ENCODE data around the gene GSTCD. TPM values are rescaled to one million over a fixed set of nuclear protein-coding genes. Genes with fewer than 3 reads are reported as not detected.
"Not testable (repeated sequence)": the region's sequence is repeated elsewhere in the genome, so short reads cannot be mapped to it uniquely, and the experiment has no call there.

GSTCD gene
- total RNA-seq, 2 experiments from 2014 or later = 15.3 to 18.8 TPM

- H3K27me3 Mint-ChIP-seq (ENCODE audit: low read depth); CTCF ChIA-PET; DNase-seq; H3K4me1 Mint-ChIP-seq (ENCODE audit: low read depth); ATAC-seq; H3K4me3 Mint-ChIP-seq; H3K27ac Mint-ChIP-seq; H3K9me3 Mint-ChIP-seq (ENCODE audit: insufficient read depth); POLR2A ChIA-PET: not testable (repeated sequence)
- peaks cover 17% of the 10 kb centered on the region for H3K36me3 Mint-ChIP-seq (ENCODE audit: low read depth)
Observed at GRCh38 chr4:105775760-105776415, 67.3 kb downstream of the GSTCD start.

- ChIA-PET POLR2A (no interaction called here), CTCF (no interaction called here)
- ATAC-seq (no peak), DNase-seq (no peak)
- H3K9me3 Mint-ChIP-seq (ENCODE audit: insufficient read depth) = no peaks in the 10 kb centered on the region
- H3K27ac Mint-ChIP-seq = no peak overlapping the region
- H3K27me3 Mint-ChIP-seq (ENCODE audit: low read depth) = no peaks in the 10 kb centered on the region
- H3K4me1 Mint-ChIP-seq (ENCODE audit: low read depth) = no peaks in the 10 kb centered on the region
- no peak overlapping the region for H3K4me3 Mint-ChIP-seq
- H3K36me3 Mint-ChIP-seq (ENCODE audit: low read depth) = no peaks in the 10 kb centered on the region
Observed at GRCh38 chr4:105780176-105780575, 71.6 kb downstream of the GSTCD start.

GRCh38 chr4:105784761-105785160 is 76.2 kb downstream of the GSTCD start:
- no peak for DNase-seq
- Mint-ChIP-seq H3K36me3 (ENCODE audit: low read depth) (no peaks in the 10 kb centered on the region), H3K4me1 (ENCODE audit: low read depth) (no peaks in the 10 kb centered on the region), H3K4me3 (no peak overlapping the region), H3K9me3 (ENCODE audit: insufficient read depth) (no peaks in the 10 kb centered on the region), H3K27ac (no peak overlapping the region), H3K27me3 (ENCODE audit: low read depth) (no peaks in the 10 kb centered on the region)
- ChIA-PET POLR2A (no interaction called here), CTCF (no interaction called here)
- ATAC-seq = no peak

GRCh38 chr4:105785792-105786191 is 77.2 kb downstream of the GSTCD start:
- H3K36me3 Mint-ChIP-seq (ENCODE audit: low read depth) = no peaks in the 10 kb centered on the region
- ChIA-PET POLR2A (no interaction called here), CTCF (no interaction called here)
- H3K27ac Mint-ChIP-seq = no peak overlapping the region
- ATAC-seq = no peak
- no peaks in the 10 kb centered on the region for H3K4me1 Mint-ChIP-seq (ENCODE audit: low read depth)
- H3K4me3 Mint-ChIP-seq = no peak overlapping the region
- no peak for DNase-seq
- no peaks in the 10 kb centered on the region for H3K9me3 Mint-ChIP-seq (ENCODE audit: insufficient read depth)
- H3K27me3 Mint-ChIP-seq (ENCODE audit: low read depth) = no peaks in the 10 kb centered on the region

- DNase-seq = no peak
- H3K9me3 Mint-ChIP-seq (ENCODE audit: insufficient read depth) = no peaks in the 10 kb centered on the region
- no peak overlapping the region for H3K27ac Mint-ChIP-seq
- ATAC-seq = no peak
- no peaks in the 10 kb centered on the region for H3K36me3 Mint-ChIP-seq (ENCODE audit: low read depth)
- H3K4me1 Mint-ChIP-seq (ENCODE audit: low read depth) = no peaks in the 10 kb centered on the region
- H3K27me3 Mint-ChIP-seq (ENCODE audit: low read depth) = no peaks in the 10 kb centered on the region
- ChIA-PET POLR2A (no interaction called here), CTCF (no interaction called here)
- no peak overlapping the region for H3K4me3 Mint-ChIP-seq
Observed at GRCh38 chr4:105786748-105787147, 78.2 kb downstream of the GSTCD start.

GRCh38 chr4:105797225-105797624 is 88.6 kb downstream of the GSTCD start:
- Mint-ChIP-seq H3K36me3 (ENCODE audit: low read depth) (peaks cover 2% of the 10 kb centered on the region), H3K27me3 (ENCODE audit: low read depth) (no peaks in the 10 kb centered on the region), H3K9me3 (ENCODE audit: insufficient read depth) (no peaks in the 10 kb centered on the region), H3K27ac (no peak overlapping the region), H3K4me1 (ENCODE audit: low read depth) (no peaks in the 10 kb centered on the region), H3K4me3 (no peak overlapping the region)
- ChIA-PET POLR2A (no interaction called here), CTCF (no interaction called here)
- no peak for DNase-seq
- no peak for ATAC-seq

GRCh38 chr4:105805501-105806120 is 97.0 kb downstream of the GSTCD start:
- no peaks in the 10 kb centered on the region for H3K9me3 Mint-ChIP-seq (ENCODE audit: insufficient read depth)
- no peak overlapping the region for H3K27ac Mint-ChIP-seq
- H3K27me3 Mint-ChIP-seq (ENCODE audit: low read depth) = no peaks in the 10 kb centered on the region
- peaks cover 6% of the 10 kb centered on the region for H3K4me1 Mint-ChIP-seq (ENCODE audit: low read depth)
- ChIA-PET CTCF (interaction anchor here (1.2 kb wide), 2 partner anchors 10 to 332 kb away, joined by 3 read pairs; partner anchors contain the start of gene PPA2), POLR2A (no interaction called here)
- H3K36me3 Mint-ChIP-seq (ENCODE audit: low read depth) = no peaks in the 10 kb centered on the region
- ATAC-seq (no peak), DNase-seq (no peak)
- H3K4me3 Mint-ChIP-seq = no peak overlapping the region

- DNase-seq = no peak
- CTCF ChIA-PET = no interaction called here
- Mint-ChIP-seq H3K4me3 (no peak overlapping the region), H3K27ac (no peak overlapping the region), H3K4me1 (ENCODE audit: low read depth) (peaks cover 6% of the 10 kb centered on the region), H3K36me3 (ENCODE audit: low read depth) (no peaks in the 10 kb centered on the region), H3K27me3 (ENCODE audit: low read depth) (no peaks in the 10 kb centered on the region), H3K9me3 (ENCODE audit: insufficient read depth) (no peaks in the 10 kb centered on the region)
- ATAC-seq = no peak
- POLR2A ChIA-PET = no interaction called here
Observed at GRCh38 chr4:105807496-105807895, 98.9 kb downstream of the GSTCD start.

- H3K4me1 Mint-ChIP-seq (ENCODE audit: low read depth) = peaks cover 6% of the 10 kb centered on the region
- H3K27me3 Mint-ChIP-seq (ENCODE audit: low read depth) = no peaks in the 10 kb centered on the region
- no peak overlapping the region for H3K27ac Mint-ChIP-seq
- ATAC-seq = no peak
- ChIA-PET CTCF (no interaction called here), POLR2A (no interaction called here)
- H3K36me3 Mint-ChIP-seq (ENCODE audit: low read depth) = no peaks in the 10 kb centered on the region
- H3K9me3 Mint-ChIP-seq (ENCODE audit: insufficient read depth) = no peaks in the 10 kb centered on the region
- no peak for DNase-seq
- no peak overlapping the region for H3K4me3 Mint-ChIP-seq
Observed at GRCh38 chr4:105808030-105808749, 99.6 kb downstream of the GSTCD start.

GRCh38 chr4:105808750-105809041 is 100.1 kb downstream of the GSTCD start:
- Mint-ChIP-seq H3K36me3 (ENCODE audit: low read depth) (peaks cover 3% of the 10 kb centered on the region), H3K4me1 (ENCODE audit: low read depth) (peaks cover 6% of the 10 kb centered on the region), H3K4me3 (no peak overlapping the region), H3K9me3 (ENCODE audit: insufficient read depth) (peaks cover 2% of the 10 kb centered on the region), H3K27me3 (ENCODE audit: low read depth) (no peaks in the 10 kb centered on the region), H3K27ac (no peak overlapping the region)
- POLR2A ChIA-PET = no interaction called here
- CTCF ChIA-PET = no interaction called here
- ATAC-seq (no peak), DNase-seq (no peak)

GRCh38 chr4:105815701-105816100 is 107.1 kb downstream of the GSTCD start:
- ATAC-seq (no peak), DNase-seq (no peak)
- CTCF ChIA-PET = no interaction called here
- Mint-ChIP-seq H3K4me3 (no peak overlapping the region), H3K27ac (no peak overlapping the region), H3K4me1 (ENCODE audit: low read depth) (no peaks in the 10 kb centered on the region), H3K36me3 (ENCODE audit: low read depth) (peaks cover 3% of the 10 kb centered on the region), H3K27me3 (ENCODE audit: low read depth) (no peaks in the 10 kb centered on the region), H3K9me3 (ENCODE audit: insufficient read depth) (peaks cover 8% of the 10 kb centered on the region)
- POLR2A ChIA-PET = no interaction called here

GRCh38 chr4:105822061-105822460 is 113.5 kb downstream of the GSTCD start:
- no peaks in the 10 kb centered on the region for H3K36me3 Mint-ChIP-seq (ENCODE audit: low read depth)
- H3K27ac Mint-ChIP-seq = no peak overlapping the region
- ChIA-PET CTCF (interaction anchor here (1.2 kb wide), 1 partner anchor 348 kb away, joined by 3 read pairs; the partner anchor contains the start of gene PPA2), POLR2A (no interaction called here)
- no peak overlapping the region for H3K4me3 Mint-ChIP-seq
- H3K4me1 Mint-ChIP-seq (ENCODE audit: low read depth) = no peaks in the 10 kb centered on the region
- no peak for DNase-seq
- H3K9me3 Mint-ChIP-seq (ENCODE audit: insufficient read depth) = no peaks in the 10 kb centered on the region
- no peaks in the 10 kb centered on the region for H3K27me3 Mint-ChIP-seq (ENCODE audit: low read depth)
- no peak for ATAC-seq

Measured in activated CD8-positive, alpha-beta T cell treated with anti-CD3 and anti-CD28 coated beads, Interleukin-2, amount 10 ng/mL, durations not matched to agents 7 days and 5 days (primary cell).